K562 (cell line): Measurements from ENCODE around the gene MAB21L2. TPM values are rescaled to one million over a fixed set of nuclear protein-coding genes. Genes with fewer than 3 reads are reported as not detected.
A peak's percentile ranks its signal among the peaks of the same experiment; 100 is the strongest.

Experiments
- BCLAF1 ChIP-seq, 2 experiments: fragments of 450-650 bp in 1 of 2; IDR thresholded peaks; 2 replicates each; pipeline ENCODE4 v1.6.1; 2011 to 2017; ENCODE audit warnings: low read depth in 2 of 2, antibody characterized with exemption in 1 of 2, borderline replicate concordance in 1 of 2, low read length in 1 of 2, mild to moderate bottlenecking in 1 of 2, mixed read lengths in 1 of 2; ENCODE audit not compliant: control insufficient read depth in 1 of 2
- C11orf30 ChIP-seq: fragments of 450-650 bp; IDR thresholded peaks from 2 replicates; pipeline ENCODE4 v1.6.1; 2016; ENCODE audit warnings: low read depth, mild to moderate bottlenecking
- CREM ChIP-seq: IDR thresholded peaks from 2 replicates; pipeline ENCODE4 v1.6.1; 2014; ENCODE audit warnings: antibody characterized with exemption, low read depth
- DLX4 ChIP-seq: fragments of 250-450 bp; sonication (Bioruptor Pico); IDR thresholded peaks from 2 replicates; pipeline ENCODE4 v1.6.1; 2021; ENCODE audit warnings: mild to moderate bottlenecking
- DPF2 ChIP-seq: fragments of 450-650 bp; IDR thresholded peaks from 2 replicates; pipeline ENCODE4 v1.6.1; 2016
- HDAC1 ChIP-seq, 2 experiments: fragments of 450-650 bp; IDR thresholded peaks; 2 replicates each; pipeline ENCODE4 v1.6.1; 2016 to 2017; ENCODE audit warnings: inconsistent platforms in 1 of 2, mild to moderate bottlenecking in 1 of 2, moderate library complexity in 1 of 2
- HDAC2 ChIP-seq: fragments of 450-650 bp; IDR thresholded peaks from 2 replicates; pipeline ENCODE4 v1.6.1; 2016; ENCODE audit warnings: mild to moderate bottlenecking
- MAFF ChIP-seq: IDR thresholded peaks from 2 replicates; pipeline ENCODE4 v1.6.1; 2012; ENCODE audit warnings: low read length, improper control_type of control experiment
- MAFK ChIP-seq: IDR thresholded peaks from 2 replicates; pipeline ENCODE4 v1.6.1; 2011; ENCODE audit warnings: low read length, improper control_type of control experiment
- MBD1 ChIP-seq: fragments of 250-450 bp; sonication (Bioruptor Pico); IDR thresholded peaks from 2 replicates; pipeline ENCODE4 v1.8.0; 2022; ENCODE audit warnings: inconsistent platforms
- NFE2 ChIP-seq: IDR thresholded peaks from 2 replicates; pipeline ENCODE4 v1.6.1; 2014; ENCODE audit warnings: antibody characterized with exemption, low read depth
- RFX1 ChIP-seq: fragments of 450-650 bp; IDR thresholded peaks from 2 replicates; pipeline ENCODE4 v1.6.1; 2016; ENCODE audit warnings: mild to moderate bottlenecking, moderate library complexity
- RUNX1 ChIP-seq: sonication (generic); IDR thresholded peaks from 2 replicates; pipeline ENCODE4 v1.6.1; 2016; ENCODE audit warnings: antibody characterized with exemption, low read depth
- TEAD4 ChIP-seq, 2 experiments: sonication (generic) in 1 of 2; formaldehyde crosslinking in 1 of 2; IDR thresholded peaks; 2 replicates each; pipeline versions ENCODE4 v1.6.1 to v1.8.0; 2012 to 2022; ENCODE audit warnings: borderline replicate concordance in 1 of 2, inconsistent platforms in 1 of 2, low read length in 1 of 2, mild to moderate bottlenecking in 1 of 2, missing genetic modification reagents in 1 of 2
- TFE3 ChIP-seq: fragments of 450-650 bp; formaldehyde crosslinking; IDR thresholded peaks from 2 replicates; pipeline ENCODE4 v1.4.0; 2020; ENCODE audit warnings: mild to moderate bottlenecking, mixed read lengths
- ZBTB12 ChIP-seq: fragments of 250-450 bp; sonication (Bioruptor Pico); IDR thresholded peaks from 2 replicates; pipeline ENCODE4 v1.4.0; 2020
- ZNF212 ChIP-seq: fragments of 450-650 bp; formaldehyde crosslinking; IDR thresholded peaks from 2 replicates; pipeline ENCODE4 v1.4.0; 2020; ENCODE audit warnings: mild to moderate bottlenecking
- ZNF347 ChIP-seq: fragments of 450-650 bp; formaldehyde crosslinking; IDR thresholded peaks from 2 replicates; pipeline ENCODE4 v1.4.0; 2020; ENCODE audit warnings: low read depth, mild to moderate bottlenecking, moderate library complexity
- ZNF436 ChIP-seq: fragments of 250-450, 450-650 bp; sonication (Bioruptor Pico); formaldehyde crosslinking; IDR thresholded peaks from 2 replicates; pipeline ENCODE4 v1.7.0; 2020; ENCODE audit warnings: mild to moderate bottlenecking
- ZNF589 ChIP-seq: fragments of 200-800 bp; sonication (Bioruptor generic); IDR thresholded peaks from 2 replicates; pipeline ENCODE4 v1.6.1; 2016; ENCODE audit warnings: low read depth, missing genetic modification characterization, missing compliant biosample characterization
- ZNF707 ChIP-seq: fragments of 250-450 bp; sonication (Bioruptor Pico); conservative IDR thresholded peaks from 2 replicates; pipeline ENCODE4 v1.8.0; 2022; ENCODE audit warnings: inconsistent platforms, mild to moderate bottlenecking, moderate library complexity
- ZNF766 ChIP-seq: fragments of 200-800 bp; sonication (Bioruptor generic); conservative IDR thresholded peaks from 2 replicates; pipeline ENCODE4 v1.6.1; 2016; ENCODE audit warnings: missing genetic modification characterization, missing compliant biosample characterization
- polyA plus RNA-seq, 8 experiments: library from polyadenylated mRNA; depleted of rRNA in 4 of 8; stranded (reverse) in 5 of 8; unstranded in 3 of 8; fragments of >200 nt; fragmentation: Nextera tagmentation in 2 of 8; fragmentation: Illumina TruSeq in 1 of 8; extraction: Ambion mirVana in 2 of 8; extraction: Trizol in 1 of 8; gene quantifications; 2 replicates each; pipeline versions ENCODE4 v1.2.1 to v1.2.3, GENCODE V29; 2011 to 2014; ENCODE audit warnings: inconsistent platforms in 1 of 8, missing spikeins in 1 of 8
- total RNA-seq, 7 experiments: library from RNA; depleted of rRNA in 6 of 7; stranded (reverse); fragments of >200 nt in 6 of 7; fragmentation: Illumina TruSeq in 2 of 7; extraction: Trizol in 2 of 7; gene quantifications; 2 replicates each; pipeline versions ENCODE4 v1.2.1 to v1.2.3, GENCODE V29; 2011 to 2021; ENCODE audit warnings: low replicate concordance in 1 of 7

Gene MAB21L2
- total and polyA plus RNA-seq, 9 of the 15 experiments (the other 6 are each of a cell fraction or from before 2014, with no cell fraction given), result not detected

GRCh38 chr4:150570862-150571261 is 11.1 kb upstream of the MAB21L2 start (continued):
- TF ChIP-seq BCLAF1 (IDR thresholded peaks at IDR 0.05; ENCODE audit: borderline replicate concordance in 1 of 2, control insufficient read depth in 1 of 2, low read depth in 2 of 2, low read length in 1 of 2), result no peak
- no peak for TF ChIP-seq DLX4 (CRISPR knock-in tag)
- peak; percentile 30; the same call in 1 of the 2 replicates for TF ChIP-seq DPF2
- TF ChIP-seq RUNX1, result no peak
- peak; percentile 40; the same call in 1 of the 2 replicates for TF ChIP-seq HDAC2
- TF ChIP-seq ZBTB12 (CRISPR knock-in tag), result no peak
- TF ChIP-seq TFE3 (CRISPR knock-in tag), result no peak
- TF ChIP-seq ZNF589 (CRISPR knock-in tag), result no peak
- TF ChIP-seq MAFF, result peak; percentile 67
- peak; percentile 62 for TF ChIP-seq MAFK
- TF ChIP-seq ZNF766 (CRISPR knock-in tag), result no peak
- no peak for TF ChIP-seq MBD1 (CRISPR knock-in tag)
- TF ChIP-seq C11orf30, result peak; percentile 88
- TF ChIP-seq NFE2, result peak; percentile 57
- TF ChIP-seq HDAC1 (IDR thresholded peaks at IDR 0.05), result peak in 1 of 2 experiments; percentile 65; a peak in 1 of 4 replicates
- TF ChIP-seq ZNF707, result no peak
- no peak for TF ChIP-seq RFX1
- no peak for TF ChIP-seq CREM
- TF ChIP-seq ZNF436, result no peak
- TF ChIP-seq TEAD4 (IDR thresholded peaks at IDR 0.05; ENCODE audit: low read length), result peak; percentile 40; the same call in 1 of the 2 replicates
- TF ChIP-seq TEAD4 (CRISPR knock-in tag; IDR thresholded peaks at IDR 0.05; ENCODE audit: borderline replicate concordance), result no peak
- TF ChIP-seq ZNF212, result no peak
- TF ChIP-seq ZNF347 (CRISPR knock-in tag), result no peak
